ENCODE measurements around the gene CUX1. TPM values are rescaled to one million over a fixed set of nuclear protein-coding genes. Genes with fewer than 3 reads are reported as not detected.

CUX1 gene
- total RNA-seq, 1 experiment from 2014 or later, result 47.6 TPM

DNA sequence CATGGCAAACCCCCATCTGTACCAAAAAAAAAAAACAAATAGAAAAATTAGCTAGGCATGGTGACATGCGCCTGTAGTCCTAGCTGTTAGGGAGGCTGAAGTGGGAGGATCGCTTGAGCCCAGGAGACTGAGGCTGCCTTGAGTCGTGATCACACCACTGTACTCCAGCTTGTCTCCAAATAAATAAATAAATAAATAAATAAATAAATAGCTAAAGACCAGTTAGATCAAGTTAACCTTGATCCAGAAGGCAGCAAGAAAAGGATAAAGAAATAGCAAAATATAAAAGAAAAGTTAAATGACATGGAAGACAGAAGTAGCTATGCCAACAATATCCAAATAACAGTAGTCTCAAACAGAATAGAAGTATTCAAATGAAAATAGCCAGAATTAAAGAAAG, 337.0 kb downstream of the CUX1 start:
- Mint-ChIP-seq H3K36me3 (ENCODE audit: insufficient read depth, unreplicated experiment) (peaks cover 14% of the 10 kb centered on the region), H3K9me3 (ENCODE audit: unreplicated experiment) (no peaks in the 10 kb centered on the region), H3K27ac (ENCODE audit: low read depth, unreplicated experiment) (peak overlapping the region; percentile 96), H3K4me1 (ENCODE audit: insufficient read depth, unreplicated experiment) (peaks cover 24% of the 10 kb centered on the region), H3K27me3 (ENCODE audit: insufficient read depth, unreplicated experiment) (no peaks in the 10 kb centered on the region), H3K4me3 (ENCODE audit: unreplicated experiment) (no peak overlapping the region)
- intact Hi-C loops (cut with micrococcal nuclease), result no loop called here
- ChIA-PET POLR2A (no interaction called here), CTCF (interaction anchor here (0.7 kb wide), 1 partner anchor 67 kb away, joined by 3 read pairs; no protein-coding TSS in a partner anchor)
- no peak for DNase-seq (ENCODE audit: unreplicated experiment)
- no peak for TF ChIP-seq CTCF (IDR thresholded peaks at IDR 0.05; ENCODE audit: unreplicated experiment)
- no TSS peak for BruUV-seq (replicated peaks)

GRCh38 chr7:102155821-102156441, 338.5 kb downstream of the CUX1 start:
- DNase-seq (ENCODE audit: unreplicated experiment), result no peak
- POLR2A ChIA-PET, result no interaction called here
- Mint-ChIP-seq H3K4me1 (ENCODE audit: insufficient read depth, unreplicated experiment) (peaks cover 16% of the 10 kb centered on the region), H3K27ac (ENCODE audit: low read depth, unreplicated experiment) (no peak overlapping the region), H3K4me3 (ENCODE audit: unreplicated experiment) (no peak overlapping the region), H3K9me3 (ENCODE audit: unreplicated experiment) (no peaks in the 10 kb centered on the region), H3K36me3 (ENCODE audit: insufficient read depth, unreplicated experiment) (peaks cover 19% of the 10 kb centered on the region), H3K27me3 (ENCODE audit: insufficient read depth, unreplicated experiment) (no peaks in the 10 kb centered on the region)
- CTCF ChIA-PET, result interaction anchor here (0.7 kb wide), 1 partner anchor 619 kb away, joined by 5 read pairs; no protein-coding TSS in a partner anchor
- BruUV-seq (replicated peaks), result no TSS peak
- no peak for TF ChIP-seq CTCF (IDR thresholded peaks at IDR 0.05; ENCODE audit: unreplicated experiment)
- intact Hi-C loops (cut with micrococcal nuclease), result no loop called here

- ChIA-PET CTCF (interaction anchor here (0.5 to 0.6 kb wide), 2 partner anchors 10 to 25 kb away, joined by 3 to 6 read pairs; no protein-coding TSS in a partner anchor), POLR2A (interaction anchor here (0.6 kb wide), 1 partner anchor 37 kb away, joined by 3 read pairs; no protein-coding TSS in a partner anchor)
- DNase-seq (ENCODE audit: unreplicated experiment), result no peak
- H3K27ac Mint-ChIP-seq (ENCODE audit: low read depth, unreplicated experiment), result no peak overlapping the region
- peaks cover 12% of the 10 kb centered on the region for H3K4me1 Mint-ChIP-seq (ENCODE audit: insufficient read depth, unreplicated experiment)
- H3K4me3 Mint-ChIP-seq (ENCODE audit: unreplicated experiment), result no peak overlapping the region
- H3K27me3 Mint-ChIP-seq (ENCODE audit: insufficient read depth, unreplicated experiment), result no peaks in the 10 kb centered on the region
- intact Hi-C loops (cut with micrococcal nuclease), result no loop called here
- no TSS peak for BruUV-seq (replicated peaks)
- H3K36me3 Mint-ChIP-seq (ENCODE audit: insufficient read depth, unreplicated experiment), result peaks cover 20% of the 10 kb centered on the region
- no peak for TF ChIP-seq CTCF (IDR thresholded peaks at IDR 0.05; ENCODE audit: unreplicated experiment)
- no peaks in the 10 kb centered on the region for H3K9me3 Mint-ChIP-seq (ENCODE audit: unreplicated experiment)
Observed at GRCh38 chr7:102156867-102157266, 339.4 kb downstream of the CUX1 start.

DNA sequence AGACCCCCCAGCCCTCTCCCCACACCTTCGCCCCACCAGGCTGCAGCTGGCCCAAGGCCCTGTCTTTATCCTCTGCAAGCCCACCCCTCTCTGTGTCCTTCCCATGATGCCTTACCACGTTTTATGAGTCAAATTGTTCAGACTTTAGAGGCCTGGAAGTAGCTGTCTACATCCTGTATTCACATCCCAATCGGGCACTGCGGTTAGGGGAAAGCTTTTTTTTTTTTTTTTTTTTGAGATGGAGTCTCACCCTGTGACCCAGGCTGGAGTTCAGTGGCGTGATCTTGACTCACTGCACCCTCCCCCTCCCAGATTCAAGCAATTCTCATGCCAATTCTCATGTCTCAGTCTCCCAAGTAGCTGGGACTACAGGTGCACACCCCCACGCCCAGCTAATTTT, 347.7 kb downstream of the CUX1 start:
- ChIA-PET CTCF (interaction anchor here (1.2 kb wide), 1 partner anchor 562 kb away, joined by 6 read pairs; no protein-coding TSS in a partner anchor), POLR2A (no interaction called here)
- intact Hi-C loops (cut with micrococcal nuclease), result no loop called here

More for the DNA sequence above, 347.7 kb downstream of the CUX1 start:
- no peak overlapping the region for H3K27ac Mint-ChIP-seq (ENCODE audit: low read depth, unreplicated experiment)
- no peak for TF ChIP-seq CTCF (IDR thresholded peaks at IDR 0.05; ENCODE audit: unreplicated experiment)
- no peaks in the 10 kb centered on the region for H3K27me3 Mint-ChIP-seq (ENCODE audit: insufficient read depth, unreplicated experiment)
- no peaks in the 10 kb centered on the region for H3K9me3 Mint-ChIP-seq (ENCODE audit: unreplicated experiment)
- no peaks in the 10 kb centered on the region for H3K4me1 Mint-ChIP-seq (ENCODE audit: insufficient read depth, unreplicated experiment)
- peaks cover 15% of the 10 kb centered on the region for H3K36me3 Mint-ChIP-seq (ENCODE audit: insufficient read depth, unreplicated experiment)
- H3K4me3 Mint-ChIP-seq (ENCODE audit: unreplicated experiment), result no peak overlapping the region
- DNase-seq (ENCODE audit: unreplicated experiment), result no peak
- no TSS peak for BruUV-seq (replicated peaks)
